Ovary (tissue), 9 donors: Measurements from ENCODE around the gene HBA2. TPM values are rescaled to one million over a fixed set of nuclear protein-coding genes. Genes with fewer than 3 reads are reported as not detected.
"Not testable (repeated sequence)": the region's sequence is repeated elsewhere in the genome, so short reads cannot be mapped to it uniquely, and the experiment has no call there.

Source experiments
- DNase-seq, 5 donors: peaks; one replicate each; pipeline ENCODE4 v3.0.0-alpha.2; 2019 to 2020
- H3K27ac ChIP-seq, 2 donors: fragments of 200-600 bp; one replicate each; pipeline versions ENCODE4 v1.5.1 to v1.8.0; 2019 to 2022
- H3K27me3 ChIP-seq: fragments of 200-600 bp; one replicate; pipeline ENCODE4 v1.8.0; 2022
- H3K36me3 ChIP-seq: fragments of 200-600 bp; sonication (generic); one replicate; pipeline ENCODE4 v1.5.1; 2019
- H3K4me1 ChIP-seq: one replicate; pipeline ENCODE4 v1.8.1; 2013; ENCODE audit warnings: mild to moderate bottlenecking, moderate library complexity; ENCODE audit not compliant: insufficient read depth
- H3K4me3 ChIP-seq: fragments of 200-600 bp; sonication (generic); one replicate; pipeline ENCODE4 v1.5.1; 2017
- H3K9me3 ChIP-seq, 2 donors: fragments of 200-600 bp in 1 of 2; sonication (generic) in 1 of 2; one replicate each; pipeline versions ENCODE4 v1.5.1 to v1.8.1; 2013 to 2019; ENCODE audit warnings: mild to moderate bottlenecking in 1 of 2, moderate library complexity in 1 of 2
- CTCF ChIP-seq, 3 donors: fragments of 450-650 bp in 2 of 3; fragments of 200-600 bp in 1 of 3; IDR thresholded peaks; one replicate each; pipeline versions ENCODE4 v1.5.1 to v1.8.0; 2016 to 2022; ENCODE audit warnings: antibody characterized with exemption in 3 of 3, mild to moderate bottlenecking in 1 of 3
- EP300 ChIP-seq: sonication (generic); formaldehyde crosslinking; IDR thresholded peaks from one replicate; pipeline ENCODE4 v1.6.1; 2017; ENCODE audit warnings: antibody characterized with exemption
- POLR2A ChIP-seq: fragments of 450-650 bp; IDR thresholded peaks from one replicate; pipeline ENCODE4 v1.6.1; 2017; ENCODE audit warnings: antibody characterized with exemption, mild to moderate bottlenecking, moderate library complexity
- WGBS, 3 donors: extraction: QIAGEN DNeasy Blood & Tissue Kit in 1 of 3; methylation state at CpG; one replicate each; pipeline versions ENCODE4 v1.1.5 to v1.1.7; 2013 to 2017; 5-methylcytosine and 5-hydroxymethylcytosine counted together
- intact Hi-C, 4 donors: fragments of 100-400 bp; cut with DNase I; formaldehyde crosslinking; loops; one replicate each; pipeline versions ENCODE4 v1.11.0 to v1.15.1; 2022 to 2023
- polyA plus RNA-seq, 2 donors: library from polyadenylated mRNA; stranded (reverse); fragments of 200-250 nt in 1 of 2; fragments of 350-450 nt in 1 of 2; fragmentation: Illumina TruSeq in 1 of 2; extraction: RNeasy Lipid Tissue Mini Kit (QIAGEN cat#74804) in 1 of 2; gene quantifications; one replicate each; pipeline ENCODE4 v1.2.3, GENCODE V29; 2013 to 2014
- total RNA-seq, 7 donors: library from RNA; depleted of rRNA in 2 of 7; stranded (reverse); fragments of >200 nt in 2 of 7; fragmentation: NEBNext Ultra II Directional in 3 of 7; extraction: Animal tissue kit (Norgen Biotek cat#: 25700) in 3 of 7; gene quantifications; one replicate each; pipeline versions ENCODE4 v1.1.0 to v1.2.4, GENCODE V29; 2016 to 2023
- donor health status: DM: no; HTN: no; CAD: no; lungs with moderate emphysema.
- donor health status: DM: no; HTN: no; CAD: no.
- donor health status: Bipolar disorder and iron deficiency.
- donor health status: DM: yes; HTN: yes; CAD: no.
- donor health status: DM: no; HTN: no; CAD: no.
- donor health status: DM: yes; HTN: yes; CAD: no.

HBA2 gene
- total and polyA plus RNA-seq, 9 donors = 4.5 to 173 (median 74.2) TPM; not detected in 1

GRCh38 chr16:146646-147045 lies 26.0 kb upstream of the HBA2 start:
- no peaks in the 10 kb centered on the region for H3K27me3 ChIP-seq
- no peaks in the 10 kb centered on the region for H3K4me1 ChIP-seq
- intact Hi-C loops = no loop called here
- no peak overlapping the region for H3K27ac ChIP-seq
- no peaks in the 10 kb centered on the region for H3K36me3 ChIP-seq
- no peak overlapping the region for H3K4me3 ChIP-seq
- DNase-seq = no peak
- 75 to 88% (median 83%) methylated on average over 2 of the region's 2 CpGs for WGBS, 3 donors
- H3K9me3 ChIP-seq = no peaks in the 10 kb centered on the region
- TF ChIP-seq EP300 = no peak
- TF ChIP-seq POLR2A = no peak
- TF ChIP-seq CTCF (IDR thresholded peaks at IDR 0.05) = no peak

GRCh38 chr16:149024-149660 lies 23.5 kb upstream of the HBA2 start:
- Histone ChIP-seq H3K4me3 (no peak overlapping the region), H3K9me3 (no peaks in the 10 kb centered on the region), H3K27ac (no peak overlapping the region), H3K36me3 (no peaks in the 10 kb centered on the region), H3K4me1 (peaks cover under 1% of the 10 kb centered on the region), H3K27me3 (no peaks in the 10 kb centered on the region)
- TF ChIP-seq CTCF (IDR thresholded peaks at IDR 0.05) = no peak
- no peak for TF ChIP-seq POLR2A
- TF ChIP-seq EP300 = no peak
- 35 to 46% (median 36%) methylated on average over 9 of the region's 9 CpGs for WGBS, 3 donors
- intact Hi-C loops = no loop called here
- no peak for DNase-seq

GRCh38 chr16:152141-153128 lies 20.2 kb upstream of the HBA2 start, which contains the start of gene HBZ:
Gene HBZ (plus strand): TSS chr16:152644. CDS start chr16:152910, 266 bp downstream.
- H3K4me3 ChIP-seq = no peak within 1 kb of the TSS
- WGBS, 3 donors = 72 to 74% (median 72%) methylated on average over 14 to 17 of the region's 17 CpGs
- peaks cover 6% of the 10 kb centered on the region for H3K4me1 ChIP-seq
- H3K9me3 ChIP-seq = no peaks in the 10 kb centered on the region
- no peaks in the 10 kb centered on the region for H3K36me3 ChIP-seq
- DNase-seq = no peak
- H3K27ac ChIP-seq = no peak within 1 kb of the TSS
- no peak for TF ChIP-seq POLR2A
- intact Hi-C loops = no loop called here
- no peaks in the 10 kb centered on the region for H3K27me3 ChIP-seq

GRCh38 chr16:153129-153521 lies 19.6 kb upstream of the HBA2 start:
- H3K36me3 ChIP-seq, intact Hi-C loops, H3K27ac ChIP-seq, H3K4me3 ChIP-seq, DNase-seq, H3K9me3 ChIP-seq, H3K4me1 ChIP-seq, H3K27me3 ChIP-seq: not testable (repeated sequence)
- 66 to 76% (median 70%) methylated on average over 4 to 5 of the region's 6 CpGs for WGBS, 3 donors

- H3K9me3 ChIP-seq, H3K4me3 ChIP-seq, intact Hi-C loops, H3K27ac ChIP-seq, H3K36me3 ChIP-seq, H3K27me3 ChIP-seq, H3K4me1 ChIP-seq, DNase-seq: not testable (repeated sequence)
- 0% methylated on average over 16 of the region's 74 CpGs; no CpG with 5 or more reads in 2 of the 3 donors for WGBS, 3 donors
Measured at GRCh38 chr16:153550-154216, 19.0 kb upstream of the HBA2 start.
